HepG2 (cell line): ENCODE results near the gene STX4. TPM values are rescaled to one million over a fixed set of nuclear protein-coding genes. Genes with fewer than 3 reads are reported as not detected.

ENCODE experiments used
- ATAD3A ChIP-seq: sonication (generic); formaldehyde crosslinking; IDR thresholded peaks from 2 replicates; pipeline ENCODE4 v1.4.0; 2020; ENCODE audit warnings: missing genetic modification reagents
- CEBPZ ChIP-seq: IDR thresholded peaks from 2 replicates; pipeline ENCODE4 v1.6.1; 2012; ENCODE audit warnings: low read length, improper control_type of control experiment
- EP300 ChIP-seq, 3 experiments: sonication (generic) in 1 of 3; formaldehyde crosslinking in 1 of 3; IDR thresholded peaks; 2 replicates each; pipeline versions ENCODE4 v1.5.1 to v1.6.1; 2011 to 2020; ENCODE audit warnings: low read depth in 2 of 3, low read length in 2 of 3, borderline replicate concordance in 1 of 3, improper control_type of control experiment in 1 of 3, mild to moderate bottlenecking in 1 of 3, missing genetic modification reagents in 1 of 3, moderate library complexity in 1 of 3
- KMT2A ChIP-seq: sonication (generic); formaldehyde crosslinking; IDR thresholded peaks from 2 replicates; pipeline ENCODE4 v1.4.0; 2020; ENCODE audit warnings: missing genetic modification reagents
- MAZ ChIP-seq, 2 experiments: sonication (generic) in 1 of 2; formaldehyde crosslinking in 1 of 2; IDR thresholded peaks; 2 replicates each; pipeline versions ENCODE4 v1.5.0 to v1.6.1; 2012 to 2020; ENCODE audit warnings: low read depth in 2 of 2, mild to moderate bottlenecking in 2 of 2, borderline replicate concordance in 1 of 2, improper control_type of control experiment in 1 of 2, low read length in 1 of 2, missing genetic modification reagents in 1 of 2, moderate library complexity in 1 of 2
- MIER3 ChIP-seq: IDR thresholded peaks from 2 replicates; pipeline ENCODE4 v1.6.1; 2016; ENCODE audit warnings: missing compliant biosample characterization, borderline replicate concordance
- MTA1 ChIP-seq: sonication (generic); formaldehyde crosslinking; IDR thresholded peaks from 2 replicates; pipeline ENCODE4 v1.4.0; 2020; ENCODE audit warnings: missing genetic modification reagents, mild to moderate bottlenecking, borderline replicate concordance
- MTF1 ChIP-seq: sonication (generic); formaldehyde crosslinking; IDR thresholded peaks from 2 replicates; pipeline ENCODE4 v1.5.0; 2020; ENCODE audit warnings: missing genetic modification reagents
- NFRKB ChIP-seq: fragments of 450-650 bp; IDR thresholded peaks from 2 replicates; pipeline ENCODE4 v1.6.1; 2017
- ONECUT2 ChIP-seq: sonication (generic); formaldehyde crosslinking; IDR thresholded peaks from 2 replicates; pipeline ENCODE4 v1.4.0; 2020; ENCODE audit warnings: missing genetic modification reagents
- POGZ ChIP-seq: sonication (generic); formaldehyde crosslinking; IDR thresholded peaks from 2 replicates; pipeline ENCODE4 v1.4.0; 2020; ENCODE audit warnings: mild to moderate bottlenecking, missing genetic modification reagents
- SALL2 ChIP-seq: sonication (generic); formaldehyde crosslinking; IDR thresholded peaks from 2 replicates; pipeline ENCODE4 v1.8.1; 2023; ENCODE audit warnings: mild to moderate bottlenecking, missing genetic modification reagents, inconsistent platforms
- SP4 ChIP-seq: sonication (generic); formaldehyde crosslinking; IDR thresholded peaks from 2 replicates; pipeline ENCODE4 v1.8.1; 2023; ENCODE audit warnings: mild to moderate bottlenecking, missing genetic modification reagents
- SRSF1 ChIP-seq: fragments of 200-400 bp; formaldehyde crosslinking; optimal IDR thresholded peaks from 2 replicates; pipeline ENCODE3; 2017; ENCODE audit warnings: mild to moderate bottlenecking, low read depth, low read length, moderate library complexity
- TRAFD1 ChIP-seq: sonication (generic); formaldehyde crosslinking; IDR thresholded peaks from 2 replicates; pipeline ENCODE4 v1.5.1; 2020; ENCODE audit warnings: missing genetic modification reagents, mild to moderate bottlenecking, borderline replicate concordance
- ZFP37 ChIP-seq: sonication (generic); formaldehyde crosslinking; IDR thresholded peaks from 2 replicates; pipeline ENCODE4 v1.4.0; 2020; ENCODE audit warnings: missing genetic modification reagents, borderline replicate concordance
- ZNF496 ChIP-seq: sonication (generic); formaldehyde crosslinking; IDR thresholded peaks from 2 replicates; pipeline ENCODE4 v1.8.1; 2023; ENCODE audit warnings: mild to moderate bottlenecking, moderate library complexity, missing genetic modification reagents; ENCODE audit not compliant: insufficient replicate concordance
- ZSCAN29 ChIP-seq: sonication (generic); formaldehyde crosslinking; conservative IDR thresholded peaks from 2 replicates; pipeline ENCODE4 v1.4.0; 2020; ENCODE audit warnings: mild to moderate bottlenecking, missing genetic modification reagents
- polyA plus RNA-seq, 8 experiments: library from polyadenylated mRNA; depleted of rRNA in 3 of 8; stranded (reverse) in 7 of 8; unstranded in 1 of 8; fragments of >200 nt; fragmentation: Illumina TruSeq in 4 of 8; extraction: Trizol in 4 of 8; gene quantifications; 2 replicates each; pipeline versions ENCODE4 v1.2.1 to v1.2.3, GENCODE V29; 2011 to 2016; ENCODE audit warnings: low read depth in 4 of 8, missing spikeins in 1 of 8, mixed read lengths in 1 of 8; ENCODE audit not compliant: insufficient read depth in 1 of 8
- total RNA-seq, 5 experiments: library from RNA; depleted of rRNA; stranded (reverse); fragments of >200 nt; fragmentation: Illumina TruSeq; extraction: Trizol; gene quantifications; 2 replicates each; pipeline ENCODE4 v1.2.3, GENCODE V29; 2016; ENCODE audit warnings: low read depth in 1 of 5
- TF ChIP-seq, protein P1 (sequence below): IDR thresholded peaks from 2 replicates; pipeline ENCODE4 v1.6.1; 2016; ENCODE audit warnings: missing biosample characterization, missing genetic modification reagents, low read depth
- TF ChIP-seq, protein P2 (sequence below): IDR thresholded peaks from 2 replicates; pipeline ENCODE4 v1.6.1; 2016; ENCODE audit warnings: missing compliant biosample characterization, missing genetic modification reagents, borderline replicate concordance

Gene STX4
- total and polyA plus RNA-seq, 2 of the 13 experiments (the other 11 are each of a cell fraction or from before 2014, with no cell fraction given), result 29.2 to 34.6 TPM

GRCh38 chr16:30996985-30997724, 36.2 kb upstream of the STX4 start (continued):
- TF ChIP-seq TRAFD1 (CRISPR knock-in tag) (no peak), CEBPZ (no peak), ZSCAN29 (CRISPR knock-in tag) (0 out of 2 replicates have a peak, but pooled peaks have one; percentile 42), MIER3 (CRISPR knock-in tag) (peak; percentile 36; the same call in 1 of the 2 replicates), NFRKB (no peak), SRSF1 (peak; percentile 16), ONECUT2 (CRISPR knock-in tag) (peak; percentile 54; the same call in 1 of the 2 replicates), SALL2 (CRISPR knock-in tag) (no peak; the same call in 1 of the 2 replicates), MTF1 (CRISPR knock-in tag) (no peak), KMT2A (CRISPR knock-in tag) (no peak), EP300 (IDR thresholded peaks at IDR 0.05; ENCODE audit: low read depth in 2 of 2, low read length in 2 of 2) (0 out of 4 replicates have a peak, but pooled peaks of 1 of the 2 experiments have one; percentile 1), EP300 (CRISPR knock-in tag; IDR thresholded peaks at IDR 0.05; ENCODE audit: borderline replicate concordance) (peak; percentile 69), MTA1 (CRISPR knock-in tag) (peak; percentile 89; the same call in 1 of the 2 replicates), POGZ (peak; percentile 74; the same call in 1 of the 2 replicates), ZNF496 (CRISPR knock-in tag) (no peak), MAZ (IDR thresholded peaks at IDR 0.05; ENCODE audit: borderline replicate concordance, low read depth, low read length) (0 out of 2 replicates have a peak, but pooled peaks have one; percentile 20), MAZ (CRISPR knock-in tag; IDR thresholded peaks at IDR 0.05; ENCODE audit: low read depth) (peak; percentile 78), ZFP37 (CRISPR knock-in tag) (no peak), SP4 (CRISPR knock-in tag) (peak; percentile 82), ATAD3A (no peak)
- TF ChIP-seq, protein P1, sequence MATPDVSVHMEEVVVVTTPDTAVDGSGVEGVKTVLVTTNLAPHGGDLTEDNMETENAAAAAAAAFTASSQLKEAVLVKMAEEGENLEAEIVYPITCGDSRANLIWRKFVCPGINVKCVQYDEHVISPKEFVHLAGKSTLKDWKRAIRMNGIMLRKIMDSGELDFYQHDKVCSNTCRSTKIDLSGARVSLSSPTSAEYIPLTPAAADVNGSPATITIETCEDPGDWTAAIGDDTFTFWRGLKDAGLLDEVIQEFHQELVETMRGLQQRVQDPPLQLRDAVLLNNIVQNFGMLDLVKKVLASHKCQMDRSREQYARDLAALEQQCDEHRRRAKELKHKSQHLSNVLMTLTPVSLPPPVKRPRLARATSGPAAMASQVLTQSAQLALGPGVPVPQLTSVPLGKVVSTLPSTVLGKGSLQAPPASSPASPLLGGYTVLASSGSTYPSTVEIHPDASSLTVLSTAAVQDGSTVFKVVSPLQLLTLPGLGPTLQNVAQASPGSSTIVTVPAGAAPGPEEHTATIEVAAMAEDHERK, result no peak
- TF ChIP-seq, protein P2, sequence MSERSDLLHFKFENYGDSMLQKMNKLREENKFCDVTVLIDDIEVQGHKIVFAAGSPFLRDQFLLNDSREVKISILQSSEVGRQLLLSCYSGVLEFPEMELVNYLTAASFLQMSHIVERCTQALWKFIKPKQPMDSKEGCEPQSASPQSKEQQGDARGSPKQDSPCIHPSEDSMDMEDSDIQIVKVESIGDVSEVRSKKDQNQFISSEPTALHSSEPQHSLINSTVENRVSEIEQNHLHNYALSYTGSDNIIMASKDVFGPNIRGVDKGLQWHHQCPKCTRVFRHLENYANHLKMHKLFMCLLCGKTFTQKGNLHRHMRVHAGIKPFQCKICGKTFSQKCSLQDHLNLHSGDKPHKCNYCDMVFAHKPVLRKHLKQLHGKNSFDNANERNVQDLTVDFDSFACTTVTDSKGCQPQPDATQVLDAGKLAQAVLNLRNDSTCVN (CRISPR knock-in tag), result 0 out of 2 replicates have a peak, but pooled peaks have one; percentile 12
